Measurements from ENCODE around the gene AOAH. TPM values are rescaled to one million over a fixed set of nuclear protein-coding genes. Genes with fewer than 3 reads are reported as not detected.

The AOAH gene
- total RNA-seq, 1 donor from 2014 or later: 0.28 TPM

- Mint-ChIP-seq H3K27ac (ENCODE audit: unreplicated experiment) (no peak overlapping the region), H3K4me3 (ENCODE audit: unreplicated experiment) (no peak overlapping the region), H3K4me1 (ENCODE audit: unreplicated experiment) (peaks cover 48% of the 10 kb centered on the region), H3K36me3 (ENCODE audit: low read depth, unreplicated experiment) (no peaks in the 10 kb centered on the region), H3K27me3 (ENCODE audit: unreplicated experiment) (peaks cover 2% of the 10 kb centered on the region), H3K9me3 (ENCODE audit: unreplicated experiment) (no peaks in the 10 kb centered on the region)
- no peak for DNase-seq (ENCODE audit: low spot score)
- TF ChIP-seq, protein P1, sequence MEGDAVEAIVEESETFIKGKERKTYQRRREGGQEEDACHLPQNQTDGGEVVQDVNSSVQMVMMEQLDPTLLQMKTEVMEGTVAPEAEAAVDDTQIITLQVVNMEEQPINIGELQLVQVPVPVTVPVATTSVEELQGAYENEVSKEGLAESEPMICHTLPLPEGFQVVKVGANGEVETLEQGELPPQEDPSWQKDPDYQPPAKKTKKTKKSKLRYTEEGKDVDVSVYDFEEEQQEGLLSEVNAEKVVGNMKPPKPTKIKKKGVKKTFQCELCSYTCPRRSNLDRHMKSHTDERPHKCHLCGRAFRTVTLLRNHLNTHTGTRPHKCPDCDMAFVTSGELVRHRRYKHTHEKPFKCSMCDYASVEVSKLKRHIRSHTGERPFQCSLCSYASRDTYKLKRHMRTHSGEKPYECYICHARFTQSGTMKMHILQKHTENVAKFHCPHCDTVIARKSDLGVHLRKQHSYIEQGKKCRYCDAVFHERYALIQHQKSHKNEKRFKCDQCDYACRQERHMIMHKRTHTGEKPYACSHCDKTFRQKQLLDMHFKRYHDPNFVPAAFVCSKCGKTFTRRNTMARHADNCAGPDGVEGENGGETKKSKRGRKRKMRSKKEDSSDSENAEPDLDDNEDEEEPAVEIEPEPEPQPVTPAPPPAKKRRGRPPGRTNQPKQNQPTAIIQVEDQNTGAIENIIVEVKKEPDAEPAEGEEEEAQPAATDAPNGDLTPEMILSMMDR (IDR thresholded peaks at IDR 0.05; ENCODE audit: unreplicated experiment): no peak
These were observed 63.0 kb downstream of the AOAH start for GRCh38 chr7:36661135-36661840.

DNA sequence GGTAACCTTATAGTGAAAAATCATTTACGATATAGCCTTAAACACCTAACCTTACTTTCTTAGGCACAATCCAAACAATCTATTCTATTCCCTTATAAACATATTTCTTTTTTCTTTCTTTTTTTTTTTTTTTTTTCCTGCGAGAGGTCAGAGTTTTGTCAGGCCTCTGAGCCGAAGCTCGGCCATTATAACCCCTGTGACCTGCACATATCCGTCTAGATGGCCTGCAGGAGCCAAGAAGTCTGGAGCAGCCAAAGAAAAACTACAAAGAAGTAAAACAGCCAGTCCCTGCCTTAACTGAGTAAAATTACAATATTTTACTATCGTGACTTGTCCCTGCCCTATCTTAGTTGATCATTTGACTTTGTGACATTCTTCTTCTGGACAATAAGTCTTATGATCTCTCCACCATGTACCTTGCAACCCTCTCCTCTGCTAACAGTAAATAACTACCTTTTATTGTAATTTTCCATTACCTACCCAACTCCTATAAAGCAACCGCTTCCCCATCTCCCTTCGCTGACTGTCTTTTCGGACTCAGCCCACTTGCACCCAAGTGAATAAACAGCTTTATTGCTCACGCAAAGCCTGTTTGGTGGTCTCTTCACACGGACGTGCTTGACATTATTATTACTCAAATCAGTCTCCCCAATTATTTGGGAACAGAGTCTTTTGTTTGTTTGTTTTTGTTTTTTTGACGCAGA is 64.5 kb downstream of the AOAH start:
- TF ChIP-seq, protein P1 (IDR thresholded peaks at IDR 0.05; ENCODE audit: unreplicated experiment): no peak
- no peak for DNase-seq (ENCODE audit: low spot score)
- Mint-ChIP-seq H3K9me3 (ENCODE audit: unreplicated experiment) (no peaks in the 10 kb centered on the region), H3K4me3 (ENCODE audit: unreplicated experiment) (no peak overlapping the region), H3K27me3 (ENCODE audit: unreplicated experiment) (peaks cover 8% of the 10 kb centered on the region), H3K4me1 (ENCODE audit: unreplicated experiment) (peaks cover 56% of the 10 kb centered on the region), H3K27ac (ENCODE audit: unreplicated experiment) (peak overlapping the region; percentile 96), H3K36me3 (ENCODE audit: low read depth, unreplicated experiment) (no peaks in the 10 kb centered on the region)

GRCh38 chr7:36659172-36659516 is 65.2 kb downstream of the AOAH start:
- Mint-ChIP-seq H3K27me3 (ENCODE audit: unreplicated experiment) (peaks cover 8% of the 10 kb centered on the region), H3K27ac (ENCODE audit: unreplicated experiment) (peak overlapping the region; percentile 96), H3K9me3 (ENCODE audit: unreplicated experiment) (no peaks in the 10 kb centered on the region), H3K36me3 (ENCODE audit: low read depth, unreplicated experiment) (no peaks in the 10 kb centered on the region), H3K4me3 (ENCODE audit: unreplicated experiment) (no peak overlapping the region), H3K4me1 (ENCODE audit: unreplicated experiment) (peaks cover 61% of the 10 kb centered on the region)
- TF ChIP-seq, protein P1 (IDR thresholded peaks at IDR 0.05; ENCODE audit: unreplicated experiment): no peak
- DNase-seq (ENCODE audit: low spot score): peak; percentile 30

- H3K9me3 Mint-ChIP-seq (ENCODE audit: unreplicated experiment): no peaks in the 10 kb centered on the region
- DNase-seq (ENCODE audit: low spot score): no peak
- no peaks in the 10 kb centered on the region for H3K36me3 Mint-ChIP-seq (ENCODE audit: low read depth, unreplicated experiment)
- TF ChIP-seq, protein P1 (IDR thresholded peaks at IDR 0.05; ENCODE audit: unreplicated experiment): no peak
- H3K4me3 Mint-ChIP-seq (ENCODE audit: unreplicated experiment): no peak overlapping the region
- H3K27ac Mint-ChIP-seq (ENCODE audit: unreplicated experiment): peak overlapping the region; percentile 96
- peaks cover 8% of the 10 kb centered on the region for H3K27me3 Mint-ChIP-seq (ENCODE audit: unreplicated experiment)
- H3K4me1 Mint-ChIP-seq (ENCODE audit: unreplicated experiment): peaks cover 63% of the 10 kb centered on the region
These were observed 65.7 kb downstream of the AOAH start for GRCh38 chr7:36658335-36659171.

Data from endothelial cell (in vitro differentiated cells).